DND-41 (cell line): Measurements from ENCODE around the gene FOXO3.

ENCODE experiments used
- CTCF ChIP-seq: IDR thresholded peaks from 2 replicates; pipeline ENCODE4 v1.5.1; 2012; ENCODE audit warnings: borderline replicate concordance, low read length, moderate library complexity, mild to moderate bottlenecking; ENCODE audit not compliant: poor library complexity, severe bottlenecking; ENCODE audit errors: extremely low read depth
- EZH2 ChIP-seq: IDR thresholded peaks from 3 replicates; pipeline ENCODE4 v1.6.1; 2012; ENCODE audit warnings: borderline replicate concordance, low read depth, mild to moderate bottlenecking, moderate library complexity, low read length, inconsistent platforms; ENCODE audit not compliant: severe bottlenecking

GRCh38 chr6:108716801-108717791 lies 156.4 kb downstream of the FOXO3 start:
- TF ChIP-seq CTCF (no peak), EZH2 (no peak)
